ENCODE results near the gene BLVRA.
"Not testable (repeated sequence)": the region's sequence is repeated elsewhere in the genome, so short reads cannot be mapped to it uniquely, and the experiment has no call there.

BLVRA gene

DNA sequence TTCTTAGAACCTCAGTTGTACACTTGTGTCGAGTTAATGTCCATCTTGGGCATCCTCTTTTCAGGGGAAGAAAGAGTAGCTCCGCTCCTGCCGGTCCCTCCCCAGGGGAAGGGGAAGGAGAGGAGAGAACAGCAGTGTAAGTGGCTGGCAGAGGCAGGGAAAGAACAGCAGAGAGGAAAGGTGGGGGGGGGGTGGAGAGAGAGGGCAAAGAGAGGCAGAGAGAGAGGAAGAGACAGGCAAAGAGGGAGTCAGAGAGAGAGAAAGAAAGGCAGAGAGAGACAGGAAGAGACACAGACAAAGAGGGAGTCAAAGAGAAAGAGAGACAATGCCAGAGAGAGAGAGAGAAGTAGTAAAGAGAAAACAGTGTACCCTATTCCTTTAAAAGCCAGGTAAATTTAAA is 56.9 kb downstream of the BLVRA start:
- in situ Hi-C loops (cut with HindIII; ENCODE audit: low pct_unique_long_range_greater_than_20kb, low sequenced_read_pairs), result no loop called here
- TF ChIP-seq JUND (IDR thresholded peaks at IDR 0.05; ENCODE audit: low read depth), result no peak
- no peak for DNase-seq (ENCODE audit: low read depth in 1 of 2, low spot score in 1 of 2)

DNA sequence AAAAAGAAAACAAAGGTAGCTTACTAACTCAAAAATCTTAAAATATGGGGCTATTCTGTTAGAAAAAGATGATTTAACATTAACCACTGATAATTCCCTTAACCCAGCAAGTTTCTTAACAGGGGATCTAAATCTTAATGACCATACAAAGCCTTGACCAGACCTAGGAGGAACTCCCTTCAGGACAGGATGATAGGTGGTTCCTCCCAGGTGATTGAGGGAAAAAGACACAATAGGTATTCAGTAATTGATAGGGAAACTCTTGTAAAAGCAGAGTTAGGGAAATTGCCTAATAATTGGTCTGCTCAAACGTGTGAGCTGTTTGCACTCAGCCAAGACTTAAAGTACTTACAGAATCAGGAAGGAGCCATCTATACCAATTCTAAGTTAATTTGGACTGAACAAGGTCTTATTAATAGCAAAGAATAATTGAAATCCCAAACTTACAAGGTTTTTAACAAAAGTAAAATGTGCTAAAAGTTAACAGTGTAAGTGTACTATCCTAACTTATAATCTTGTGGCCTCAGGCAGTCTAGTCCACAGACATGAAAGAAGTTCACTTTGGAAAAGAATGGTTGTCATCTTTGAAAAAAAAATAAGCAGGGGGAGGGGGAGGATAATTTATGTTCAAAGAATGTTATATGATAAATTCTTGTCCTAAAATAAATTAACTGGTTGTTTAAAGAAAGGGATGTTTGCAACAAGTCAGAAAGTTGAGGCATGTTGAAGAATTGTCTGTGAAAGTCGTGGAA is 57.7 kb downstream of the BLVRA start:
- in situ Hi-C loops (cut with HindIII; ENCODE audit: low pct_unique_long_range_greater_than_20kb, low sequenced_read_pairs); DNase-seq (ENCODE audit: low read depth in 1 of 2, low spot score in 1 of 2): not testable (repeated sequence)

DNA sequence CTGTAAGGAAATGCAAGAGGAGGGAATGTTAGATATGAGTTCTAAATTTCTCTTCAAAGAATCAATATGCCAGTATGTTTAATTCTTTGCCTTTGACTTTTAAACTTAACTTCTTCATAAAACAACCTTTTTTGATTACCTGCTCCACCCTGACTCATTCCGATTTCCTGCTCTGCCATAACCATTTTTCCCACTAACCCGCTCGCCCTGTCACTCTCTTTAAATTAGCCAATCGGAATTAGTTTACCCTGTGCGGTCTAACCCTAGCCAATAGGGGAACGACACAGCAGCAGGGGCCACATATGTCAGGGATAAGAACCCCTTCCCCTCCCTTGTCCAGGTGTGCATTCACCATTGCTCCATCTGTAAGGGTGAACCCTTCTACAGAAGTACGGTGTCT is 64.9 kb downstream of the BLVRA start:
- DNase-seq (ENCODE audit: low read depth in 1 of 2, low spot score in 1 of 2); in situ Hi-C loops (cut with HindIII; ENCODE audit: low pct_unique_long_range_greater_than_20kb, low sequenced_read_pairs): not testable (repeated sequence)

DNA sequence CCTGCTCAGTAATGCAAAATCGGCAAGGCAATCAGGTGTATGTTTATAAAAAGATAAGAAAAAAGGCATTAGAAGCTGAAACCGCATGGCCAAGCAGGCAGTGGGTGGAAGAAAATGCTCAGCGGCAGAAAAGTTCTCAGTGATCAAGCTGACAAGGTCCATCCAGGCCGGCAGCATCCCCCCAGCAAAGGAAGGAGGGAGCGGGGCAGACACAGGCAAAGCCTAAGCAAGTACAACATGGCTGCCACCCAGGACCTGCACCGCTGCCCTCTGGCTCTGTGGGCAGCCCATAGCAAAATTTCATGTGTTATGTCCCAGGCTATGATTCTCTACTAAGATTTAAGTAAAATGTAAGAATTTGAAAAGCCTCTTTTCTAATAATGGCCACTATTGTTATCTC is 65.5 kb downstream of the BLVRA start:
- TF ChIP-seq JUND (IDR thresholded peaks at IDR 0.05; ENCODE audit: low read depth), result no peak
- in situ Hi-C loops (cut with HindIII; ENCODE audit: low pct_unique_long_range_greater_than_20kb, low sequenced_read_pairs), result no loop called here
- DNase-seq (ENCODE audit: low read depth in 1 of 2, low spot score in 1 of 2), result no peak

DNA sequence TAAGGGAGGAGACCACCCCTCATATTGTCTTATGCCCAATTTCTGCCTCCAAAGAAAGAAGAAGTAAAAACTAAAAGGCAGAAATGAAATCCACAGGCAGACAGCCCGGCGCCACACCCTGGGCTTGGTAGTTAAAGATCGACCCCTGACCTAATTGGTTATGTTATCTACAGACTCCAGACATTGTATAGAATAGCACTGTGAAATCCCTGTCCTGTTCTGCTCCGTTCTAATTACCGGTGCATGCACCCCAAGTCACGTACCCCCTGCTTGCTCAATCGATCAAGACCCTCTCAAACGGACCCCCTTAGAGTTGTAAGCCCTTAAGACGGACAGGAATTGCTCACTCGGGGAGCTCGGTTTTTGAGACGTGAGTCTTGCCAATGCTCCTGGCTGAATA is 66.0 kb downstream of the BLVRA start:
- in situ Hi-C loops (cut with HindIII; ENCODE audit: low pct_unique_long_range_greater_than_20kb, low sequenced_read_pairs); DNase-seq (ENCODE audit: low read depth in 1 of 2, low spot score in 1 of 2): not testable (repeated sequence)

DNA sequence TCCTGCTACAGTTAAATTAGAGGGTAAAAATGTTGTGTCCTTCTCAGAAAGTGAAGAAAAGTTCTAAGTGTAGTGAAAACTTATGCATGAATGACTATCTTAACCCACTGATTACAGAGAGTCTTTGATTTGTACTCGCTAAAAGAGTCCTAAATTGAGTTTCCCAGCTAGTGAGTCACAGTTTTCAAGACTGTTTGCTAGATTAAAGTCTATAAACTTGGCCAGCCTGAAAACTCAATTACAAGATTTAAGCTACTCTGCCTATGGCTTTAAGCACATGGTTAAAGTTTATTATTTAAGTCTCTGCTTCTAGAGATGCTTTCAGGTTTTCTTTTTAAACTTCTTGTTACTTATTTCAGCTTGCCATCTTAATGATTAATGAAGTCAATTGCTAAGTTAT is 66.5 kb downstream of the BLVRA start:
- no peak for TF ChIP-seq JUND (IDR thresholded peaks at IDR 0.05; ENCODE audit: low read depth)
- no peak for DNase-seq (ENCODE audit: low read depth in 1 of 2, low spot score in 1 of 2)
- in situ Hi-C loops (cut with HindIII; ENCODE audit: low pct_unique_long_range_greater_than_20kb, low sequenced_read_pairs), result no loop called here

DNA sequence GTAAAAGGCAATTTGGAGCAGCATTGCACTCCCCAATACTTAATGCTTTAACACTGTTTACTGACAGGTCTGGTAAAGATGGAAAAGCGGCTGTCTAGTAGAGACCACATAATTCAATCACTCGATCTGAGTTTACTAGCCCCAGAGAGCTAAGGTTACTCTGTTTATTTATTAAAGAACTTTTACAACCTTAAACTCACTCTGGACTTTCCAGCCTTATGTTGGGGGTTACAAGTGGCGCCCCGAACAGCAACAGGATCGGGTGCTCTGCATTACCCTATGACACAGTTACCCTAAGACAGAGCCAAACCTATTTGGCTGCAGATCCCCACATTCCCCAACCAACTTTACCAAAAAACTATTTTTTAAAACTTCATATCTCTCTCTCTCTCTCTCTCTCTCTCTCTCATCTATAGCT is 66.9 kb downstream of the BLVRA start:
- no peak for TF ChIP-seq JUND (IDR thresholded peaks at IDR 0.05; ENCODE audit: low read depth)
- DNase-seq (ENCODE audit: low read depth in 1 of 2, low spot score in 1 of 2), result no peak
- in situ Hi-C loops (cut with HindIII; ENCODE audit: low pct_unique_long_range_greater_than_20kb, low sequenced_read_pairs), result no loop called here

DNA sequence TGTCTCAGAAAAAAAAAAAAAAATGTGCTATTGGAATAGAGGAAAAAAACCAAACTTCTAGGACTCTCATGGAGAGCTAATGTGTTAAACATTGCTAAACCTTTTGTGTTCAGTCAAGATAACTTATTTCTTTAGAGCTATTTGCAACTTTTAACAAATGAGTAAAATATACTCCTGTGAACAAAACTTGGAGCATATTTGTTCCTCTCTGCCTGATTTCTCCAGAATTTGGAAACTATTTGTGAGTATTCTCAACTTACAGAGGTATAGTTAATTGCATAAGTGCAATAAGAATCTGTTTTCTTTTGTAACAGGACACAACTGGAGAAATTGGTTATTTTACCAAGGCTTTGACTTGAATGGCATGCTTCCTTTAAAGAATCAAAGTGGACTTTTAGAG is 72.4 kb downstream of the BLVRA start:
- DNase-seq (ENCODE audit: low read depth in 1 of 2, low spot score in 1 of 2); in situ Hi-C loops (cut with HindIII; ENCODE audit: low pct_unique_long_range_greater_than_20kb, low sequenced_read_pairs): not testable (repeated sequence)

DNA sequence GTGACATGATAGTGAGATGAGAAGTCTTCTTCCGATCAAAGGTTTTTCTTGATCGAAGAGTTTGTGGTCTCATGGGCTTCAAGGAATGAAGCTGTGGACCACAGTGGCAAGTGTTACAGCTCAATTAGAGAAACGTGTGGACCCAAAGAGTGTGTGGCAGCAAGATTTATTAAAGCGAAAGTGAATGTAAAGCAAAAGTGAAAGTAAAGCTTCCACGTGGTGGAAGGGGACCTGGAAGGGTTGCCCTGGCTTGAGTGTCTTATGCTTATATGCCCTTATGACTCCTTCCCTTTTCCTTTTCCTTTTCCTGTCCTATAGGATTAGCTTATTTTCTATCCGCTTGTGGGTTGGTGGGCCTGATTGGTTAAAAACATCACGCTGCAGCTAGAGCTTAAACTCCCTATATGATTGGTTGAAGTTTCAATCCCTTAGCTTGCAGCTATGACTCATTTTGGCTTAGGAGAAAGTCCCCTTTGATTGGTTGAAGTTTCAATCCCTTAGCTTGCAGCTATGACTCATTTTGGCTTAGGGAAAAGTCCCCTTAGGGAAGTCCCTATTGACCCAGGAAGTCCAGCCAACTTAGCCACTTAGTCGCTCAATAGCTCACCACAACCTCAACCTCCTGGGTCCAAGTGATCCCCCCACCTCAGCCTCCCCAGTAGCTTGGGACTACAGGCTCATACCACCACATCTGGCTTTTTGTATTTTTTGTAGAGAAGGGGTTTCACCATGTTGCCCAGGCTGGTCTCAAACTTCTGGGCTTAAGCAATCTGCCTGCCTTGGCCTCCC is 76.2 kb downstream of the BLVRA start:
- in situ Hi-C loops (cut with HindIII; ENCODE audit: low pct_unique_long_range_greater_than_20kb, low sequenced_read_pairs), result no loop called here
- peak in 1 of 2 experiments; percentile 44 for DNase-seq (ENCODE audit: low read depth in 1 of 2, low spot score in 1 of 2)
- no peak for TF ChIP-seq JUND (IDR thresholded peaks at IDR 0.05; ENCODE audit: low read depth)

DNA sequence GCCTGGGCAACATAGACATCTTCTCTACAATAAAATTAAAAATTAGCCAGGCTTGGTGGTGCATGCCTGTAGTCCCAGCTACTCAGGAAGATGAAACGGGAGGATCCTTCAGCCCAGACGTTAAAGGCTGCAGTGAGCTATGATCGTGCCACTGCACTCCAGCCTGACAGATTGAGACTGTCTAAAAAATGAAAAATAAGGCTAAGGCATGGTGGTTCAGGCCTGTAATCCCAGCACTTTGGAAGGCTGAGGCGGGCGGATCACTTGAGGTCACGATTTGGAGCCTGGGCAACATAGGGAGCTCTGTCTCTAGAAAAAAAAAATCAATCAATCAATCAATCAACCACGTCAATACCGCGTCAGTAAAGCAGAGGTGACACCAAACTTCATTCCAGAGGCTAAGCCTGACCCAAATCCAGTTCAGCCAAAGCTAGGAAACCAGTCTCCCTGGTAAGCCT is 79.8 kb downstream of the BLVRA start:
- TF ChIP-seq JUND (IDR thresholded peaks at IDR 0.05; ENCODE audit: low read depth), result no peak
- in situ Hi-C loops (cut with HindIII; ENCODE audit: low pct_unique_long_range_greater_than_20kb, low sequenced_read_pairs), result no loop called here
- DNase-seq (ENCODE audit: low read depth in 1 of 2, low spot score in 1 of 2), result no peak

DNA sequence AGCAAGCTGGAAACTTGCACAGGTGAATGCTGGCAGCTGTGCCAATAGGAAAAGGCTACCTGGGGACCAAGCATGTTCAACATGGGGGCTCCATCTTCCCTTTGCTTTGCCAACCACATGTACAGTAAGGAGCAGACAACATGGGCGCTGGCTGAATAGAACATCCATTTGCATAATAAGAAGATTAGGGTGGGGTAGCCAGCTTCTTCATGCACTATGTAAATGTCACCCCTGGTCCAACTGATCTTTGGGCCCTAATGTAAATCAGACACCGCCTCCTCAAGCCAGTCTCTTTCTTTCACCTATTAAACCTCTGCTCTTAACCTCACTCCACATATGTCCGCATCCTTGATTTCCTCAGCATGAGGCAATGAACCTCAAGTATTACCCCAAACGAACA is 84.8 kb downstream of the BLVRA start:
- no peak for TF ChIP-seq JUND (IDR thresholded peaks at IDR 0.05; ENCODE audit: low read depth)
- no peak for DNase-seq (ENCODE audit: low read depth in 1 of 2, low spot score in 1 of 2)
- in situ Hi-C loops (cut with HindIII; ENCODE audit: low pct_unique_long_range_greater_than_20kb, low sequenced_read_pairs), result no loop called here

DNA sequence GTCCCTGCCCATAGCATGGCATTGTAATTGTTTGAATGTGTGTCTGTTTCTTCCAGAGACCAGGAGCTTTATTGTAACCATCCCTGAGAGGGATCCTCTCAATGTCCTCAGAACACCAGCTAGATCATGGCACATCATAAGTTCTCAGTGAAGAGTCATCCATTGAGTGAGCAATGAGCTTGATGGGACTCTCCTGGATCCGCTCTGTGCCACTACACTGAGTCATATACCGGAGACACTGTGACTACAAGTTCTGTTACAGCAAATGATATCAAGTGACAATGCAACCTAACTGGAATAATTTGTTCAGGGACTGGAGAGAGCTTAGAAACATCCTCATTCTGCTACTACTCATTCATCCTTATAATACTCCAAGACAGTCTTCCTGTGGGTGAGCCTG is 85.8 kb downstream of the BLVRA start:
- in situ Hi-C loops (cut with HindIII; ENCODE audit: low pct_unique_long_range_greater_than_20kb, low sequenced_read_pairs), result no loop called here
- TF ChIP-seq JUND (IDR thresholded peaks at IDR 0.05; ENCODE audit: low read depth), result no peak
- no peak for DNase-seq (ENCODE audit: low read depth in 1 of 2, low spot score in 1 of 2)

DNA sequence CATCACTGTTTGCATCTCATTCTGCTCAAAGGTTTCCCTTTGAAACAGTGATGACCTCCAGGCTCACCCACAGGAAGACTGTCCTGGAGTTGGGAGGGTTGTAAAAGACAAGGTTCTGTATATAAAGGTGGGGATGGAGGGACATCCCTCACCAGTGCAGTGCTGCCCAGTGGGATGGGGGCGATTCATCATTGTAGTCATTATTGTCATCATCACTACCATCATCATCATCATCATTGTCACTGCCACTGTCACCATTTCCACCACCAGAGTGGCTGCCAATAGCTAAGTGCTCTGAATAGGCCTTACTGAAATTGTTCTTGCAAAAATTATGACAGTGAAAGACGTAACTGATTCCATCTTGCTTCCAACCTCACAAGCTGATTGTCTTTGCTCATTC is 86.2 kb downstream of the BLVRA start:
- in situ Hi-C loops (cut with HindIII; ENCODE audit: low pct_unique_long_range_greater_than_20kb, low sequenced_read_pairs), result no loop called here
- DNase-seq (ENCODE audit: low read depth in 1 of 2, low spot score in 1 of 2), result no peak
- TF ChIP-seq JUND (IDR thresholded peaks at IDR 0.05; ENCODE audit: low read depth), result no peak

Data from T47D (cell line).